DMS 273 treated with DMSO at 0.1 percent for 48 hours (cell line): ENCODE measurements around the gene PPP2R2D.

Experiments
- DNase-seq: peaks from one replicate; lab custom pipeline; 2025; lab: John Stamatoyannopoulos, UW

The PPP2R2D gene

DNA sequence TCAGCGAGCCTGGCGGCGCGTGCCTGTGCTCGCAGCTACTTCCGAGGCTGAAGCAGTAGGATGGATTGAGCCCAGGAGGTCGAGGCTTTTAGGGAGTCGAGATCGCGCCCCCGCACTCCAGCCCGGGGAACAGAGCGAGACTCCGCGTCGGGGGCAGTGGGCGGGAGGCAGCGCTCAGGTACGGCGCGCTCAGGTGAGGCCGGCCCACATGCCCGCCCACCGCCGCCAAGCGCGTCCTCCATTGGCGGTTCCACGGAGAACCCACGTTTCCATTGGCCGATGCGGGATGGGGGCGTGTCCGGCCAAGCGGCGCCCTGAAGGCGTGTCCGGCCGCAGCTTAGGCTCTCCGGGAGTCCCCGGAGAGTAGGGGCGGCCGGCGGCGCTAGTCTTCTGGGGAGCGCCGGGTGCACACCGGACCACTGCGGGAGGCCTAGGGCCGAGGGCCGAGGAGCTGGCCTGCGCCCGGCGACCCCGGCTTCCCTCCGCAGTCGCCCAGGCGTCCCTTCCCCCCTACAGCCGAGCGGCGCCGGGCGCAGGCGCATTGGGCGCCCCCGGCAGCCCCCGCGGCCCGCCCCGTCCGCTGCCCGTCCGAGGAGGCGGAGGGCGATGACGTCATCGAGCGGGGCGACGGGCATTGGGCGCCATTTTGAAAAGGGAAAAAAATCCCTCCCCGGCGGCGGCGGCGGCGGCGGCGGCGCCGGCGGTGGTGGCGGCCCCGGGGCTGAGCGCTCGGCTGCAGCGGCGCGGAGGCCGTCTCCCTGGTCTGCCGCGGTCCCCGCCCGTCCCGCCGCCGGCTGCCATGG lies at the start of gene PPP2R2D:
Gene PPP2R2D, plus strand, starts transcription at position 659 of the 803 bp plus-strand sequence. Its CDS starts 141 bp downstream, at position 800.
- DNase-seq: peak; percentile 50

DNA sequence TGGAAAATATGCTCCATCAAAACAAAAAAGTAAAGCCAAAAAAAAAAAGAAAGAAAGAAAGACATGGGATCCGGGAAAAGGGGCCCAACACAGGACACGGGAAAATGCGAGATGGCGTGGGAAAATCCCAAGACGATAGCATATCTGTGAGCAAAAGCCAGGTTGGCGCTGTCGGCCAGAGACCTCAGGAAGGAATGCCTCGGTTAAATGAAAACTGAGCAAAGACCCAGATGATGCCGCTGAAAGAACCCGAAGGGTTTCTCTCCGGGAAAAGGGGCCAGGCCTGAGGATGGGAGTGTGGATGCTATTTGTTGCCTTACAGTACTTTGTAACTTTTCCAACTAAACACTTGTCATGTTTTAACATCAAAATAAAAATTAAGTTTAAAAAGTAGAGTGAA lies 49.5 kb upstream of the PPP2R2D start:
- no peak for DNase-seq

DNA sequence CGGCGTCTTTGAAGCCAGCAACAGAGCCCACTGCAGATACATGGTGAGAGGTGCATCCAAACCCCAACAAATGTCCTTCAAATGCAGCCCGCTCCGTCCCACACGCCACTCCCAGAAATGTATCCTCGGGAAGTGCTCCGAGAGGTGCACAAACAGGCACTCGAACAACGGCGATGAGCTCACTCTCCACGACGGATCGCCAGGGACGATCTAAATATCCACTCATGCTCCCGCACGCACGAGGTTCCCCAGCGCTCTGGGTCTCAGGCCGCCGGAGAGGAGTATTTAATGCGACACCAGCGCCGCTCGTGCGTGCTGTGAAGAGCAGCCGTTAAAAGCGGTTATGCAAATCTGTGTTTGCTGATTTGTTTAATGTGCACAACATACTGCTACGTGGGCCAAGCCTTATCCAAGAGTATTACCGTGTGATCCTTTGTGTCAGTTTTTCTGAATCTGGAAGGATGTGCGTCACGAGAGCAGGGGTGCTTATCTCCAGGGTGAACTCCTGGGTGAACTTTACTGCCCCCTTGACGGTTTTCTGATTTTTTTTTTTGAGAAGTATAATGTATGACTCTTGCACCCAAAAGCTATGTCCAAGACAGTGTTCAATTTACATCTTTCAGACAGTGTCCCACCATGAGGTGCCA lies 48.5 kb upstream of the PPP2R2D start:
- no peak for DNase-seq

DNA sequence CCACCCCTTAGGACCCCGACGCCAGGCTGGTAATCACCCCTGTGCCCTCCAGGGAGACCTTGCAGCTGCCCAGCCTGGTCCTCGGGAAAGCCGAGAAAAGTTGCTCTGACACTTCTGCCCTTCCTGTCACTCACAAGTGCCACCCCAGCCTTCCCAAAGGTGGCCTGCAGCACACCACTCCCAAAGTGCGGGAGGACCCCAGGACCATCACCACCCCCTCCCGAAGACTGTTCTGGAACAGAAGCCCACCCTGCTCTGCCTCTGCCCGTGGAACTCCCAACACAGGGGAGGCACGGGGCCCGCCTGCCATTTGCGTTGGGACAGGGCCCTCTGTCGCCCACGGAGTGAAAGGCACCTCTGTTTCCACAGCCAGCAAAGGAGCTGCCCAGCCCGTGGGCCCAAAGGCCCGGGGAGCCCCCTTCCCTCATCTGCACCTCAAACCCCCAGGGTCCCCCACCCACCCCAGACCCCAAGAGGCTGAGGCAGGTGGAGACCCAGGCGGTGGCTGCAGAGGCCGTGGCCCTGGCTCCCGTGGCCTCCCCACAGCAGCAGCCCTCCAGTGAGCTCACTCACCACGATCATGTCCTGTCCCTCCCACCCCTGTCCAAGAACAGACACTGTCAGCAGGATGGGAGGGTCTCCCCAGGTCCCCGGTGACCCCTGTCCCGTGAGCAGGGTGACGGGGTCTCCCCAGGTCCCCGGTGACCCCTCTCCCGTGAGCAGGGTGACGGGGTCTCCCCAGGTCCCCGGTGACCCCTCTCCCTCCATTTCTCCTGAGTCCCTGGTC lies 47.8 kb upstream of the PPP2R2D start:
- no peak for DNase-seq

DNA sequence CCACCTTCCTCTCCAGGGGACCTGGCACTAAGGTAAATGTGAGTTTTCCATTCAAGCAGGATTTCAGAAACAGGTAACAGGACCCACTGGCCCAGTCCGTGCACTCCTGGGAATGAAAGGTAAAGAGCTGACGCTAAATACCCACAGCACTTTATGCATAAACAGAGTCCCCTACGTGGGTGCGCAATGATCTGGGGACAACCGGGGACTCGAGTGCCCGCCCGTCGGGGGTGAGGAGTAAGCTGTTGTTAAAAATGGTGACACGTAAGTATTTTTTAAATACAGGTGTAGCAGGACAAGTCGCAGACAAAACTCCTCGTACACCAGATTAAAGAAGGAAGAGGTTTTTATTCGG lies 47.2 kb upstream of the PPP2R2D start:
- no peak for DNase-seq

DNA sequence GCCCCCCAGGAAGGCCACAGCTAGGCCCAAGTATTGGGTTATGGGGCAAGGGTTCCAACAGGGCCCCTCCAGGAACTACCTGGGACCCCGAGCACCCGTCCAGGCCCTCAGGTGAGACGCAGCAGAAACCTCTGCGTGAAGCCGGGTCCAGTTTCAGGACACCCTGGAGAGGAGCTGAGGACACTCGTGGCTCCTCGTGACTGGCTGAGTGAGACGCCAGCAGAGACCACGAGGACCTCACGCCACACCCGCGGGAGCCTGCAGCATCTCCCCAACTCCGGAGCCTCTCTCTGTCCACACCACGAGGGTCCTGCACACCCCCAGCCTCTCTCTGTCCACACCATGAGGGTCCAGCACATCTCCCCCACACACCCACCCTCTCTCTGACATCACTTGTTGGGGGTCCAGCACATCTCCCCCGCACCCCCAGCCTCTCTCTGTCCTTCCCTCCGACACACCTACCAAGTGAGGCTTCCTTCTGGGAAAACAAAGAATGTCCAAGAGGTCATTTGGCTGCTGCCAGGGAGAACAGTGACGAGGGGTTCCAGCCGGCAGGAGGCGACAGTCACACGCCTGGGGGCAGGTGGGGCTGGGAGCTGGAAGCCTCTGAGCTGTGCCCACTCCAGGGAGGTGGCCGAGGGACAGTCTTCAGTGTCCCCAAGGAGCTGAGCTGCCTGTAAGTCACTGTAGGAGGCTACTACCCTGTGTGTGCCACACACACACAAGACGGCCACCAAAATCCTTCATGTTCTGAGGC lies 46.1 kb upstream of the PPP2R2D start:
- DNase-seq: no peak

DNA sequence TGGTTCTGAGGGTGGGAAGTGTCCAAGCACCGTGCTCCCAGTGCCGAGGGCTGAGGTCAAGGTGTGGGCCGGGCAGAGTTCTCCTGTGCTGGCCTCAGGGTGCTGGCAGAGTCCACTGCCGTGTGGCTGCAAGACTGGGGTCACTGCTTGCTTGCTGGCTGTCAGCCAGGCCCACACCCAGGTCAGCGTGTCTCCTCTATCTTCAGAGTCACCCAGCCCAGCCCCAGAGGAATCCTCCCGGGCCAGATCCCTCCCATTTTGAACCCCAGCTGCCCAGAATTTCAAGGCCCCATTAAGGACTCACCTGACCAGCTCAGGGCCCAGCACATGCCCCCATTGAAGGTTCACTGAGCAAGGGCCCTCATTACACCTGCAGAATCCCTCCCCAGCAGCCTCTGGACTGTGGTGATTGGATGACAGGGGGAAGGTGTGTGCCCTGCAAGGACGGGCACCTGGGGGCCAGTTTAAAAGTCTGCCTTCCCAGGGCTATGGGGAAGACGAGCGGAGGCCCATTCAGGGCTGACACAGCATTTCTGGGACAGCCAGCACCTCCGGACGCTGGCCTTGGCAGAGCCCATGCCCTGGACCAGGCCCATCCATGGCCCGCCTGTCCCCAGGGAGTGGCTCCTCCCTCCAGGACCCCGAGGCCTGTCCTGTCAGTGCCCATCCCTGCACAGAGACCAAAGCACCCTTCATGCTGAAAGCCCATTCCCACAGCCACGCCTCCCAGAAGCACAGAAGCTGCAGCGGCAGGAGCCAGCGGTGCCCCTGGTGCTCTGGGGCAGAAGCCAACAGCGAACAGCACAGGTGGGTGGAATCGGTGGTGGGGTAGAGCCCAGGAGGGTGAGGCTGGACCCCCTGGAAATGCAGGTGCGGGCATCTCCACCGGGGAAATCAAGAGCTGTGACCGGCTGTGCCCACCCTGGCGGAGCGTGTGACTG lies 45.1 kb upstream of the PPP2R2D start:
- DNase-seq: no peak

DNA sequence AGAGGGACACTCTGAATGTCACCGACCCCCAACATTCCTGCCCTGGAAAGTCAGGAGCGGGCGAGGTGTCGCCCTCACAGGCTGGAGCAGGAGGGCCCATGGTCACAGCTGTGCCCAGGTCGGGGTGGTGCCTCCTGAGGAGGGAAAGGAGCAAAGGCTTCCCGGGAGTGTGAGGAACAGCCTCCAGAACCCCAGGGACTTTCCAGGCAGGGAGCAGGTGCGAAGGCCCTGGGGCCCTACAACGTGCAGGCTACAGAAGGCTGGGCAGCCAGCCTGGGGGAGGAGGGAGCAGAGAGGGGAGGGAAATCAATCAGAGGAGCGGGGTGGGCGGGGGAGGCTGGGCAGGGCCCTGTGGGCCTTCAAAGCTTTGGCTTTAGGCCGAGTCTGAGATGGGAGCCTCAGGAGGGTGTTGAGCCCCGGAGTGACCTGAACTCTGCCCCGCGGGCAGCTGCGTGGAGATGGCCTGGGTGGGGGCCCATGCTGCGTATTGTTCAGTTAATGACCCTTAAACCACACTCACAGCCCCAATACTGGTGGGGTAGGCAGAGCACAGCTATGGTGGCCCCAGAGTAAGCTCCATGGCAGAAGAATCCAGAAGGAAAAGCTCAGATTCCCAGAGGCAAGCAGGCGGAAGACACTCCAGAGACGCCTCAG lies 44.2 kb upstream of the PPP2R2D start:
- no peak for DNase-seq

DNA sequence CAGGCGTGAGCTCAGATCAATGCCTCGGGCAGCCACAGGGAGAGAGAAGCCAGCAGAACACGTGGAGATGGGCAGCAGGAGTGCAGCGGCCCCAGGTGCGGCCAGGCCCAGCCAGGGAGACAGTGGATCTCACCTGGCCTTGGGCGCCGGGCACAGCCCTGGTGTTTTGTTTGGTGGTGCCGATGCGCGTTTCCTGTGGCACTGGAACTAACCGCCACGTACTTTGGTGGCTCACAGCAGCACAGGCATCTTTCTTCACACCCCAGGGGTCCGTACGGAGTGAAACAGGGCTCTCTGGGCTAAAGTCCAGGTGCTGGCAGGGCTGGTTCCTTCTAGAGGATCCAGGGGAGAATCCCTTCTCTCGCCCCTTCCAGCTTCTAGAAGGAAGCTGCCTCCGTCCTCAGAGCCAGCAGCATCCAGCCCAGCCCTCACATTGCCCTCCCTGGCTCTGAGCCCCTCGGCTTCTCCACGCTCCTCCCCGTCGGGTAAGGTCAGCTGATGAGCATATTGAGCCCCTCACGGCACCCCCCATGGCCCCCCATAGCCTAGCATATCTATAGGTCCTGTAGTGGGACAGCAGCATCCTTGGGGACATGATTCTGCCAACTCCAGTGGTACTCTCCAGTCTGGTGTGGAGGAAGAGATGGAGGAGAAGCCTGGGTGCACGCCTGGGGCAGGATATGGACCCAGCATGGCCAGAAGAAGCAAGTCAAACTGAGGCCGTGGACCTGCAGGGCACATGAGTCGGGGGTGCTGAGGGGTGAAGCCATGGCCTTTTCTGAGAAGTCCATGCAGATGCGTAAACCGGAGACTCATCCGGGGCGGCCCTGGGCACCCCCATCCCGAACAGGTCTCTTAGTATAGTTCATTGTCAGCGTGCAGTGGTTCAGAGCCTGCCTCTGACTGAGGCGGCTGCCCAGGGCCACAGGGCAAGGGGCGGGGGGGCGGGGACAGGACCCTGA lies 43.4 kb upstream of the PPP2R2D start:
- DNase-seq: no peak

DNA sequence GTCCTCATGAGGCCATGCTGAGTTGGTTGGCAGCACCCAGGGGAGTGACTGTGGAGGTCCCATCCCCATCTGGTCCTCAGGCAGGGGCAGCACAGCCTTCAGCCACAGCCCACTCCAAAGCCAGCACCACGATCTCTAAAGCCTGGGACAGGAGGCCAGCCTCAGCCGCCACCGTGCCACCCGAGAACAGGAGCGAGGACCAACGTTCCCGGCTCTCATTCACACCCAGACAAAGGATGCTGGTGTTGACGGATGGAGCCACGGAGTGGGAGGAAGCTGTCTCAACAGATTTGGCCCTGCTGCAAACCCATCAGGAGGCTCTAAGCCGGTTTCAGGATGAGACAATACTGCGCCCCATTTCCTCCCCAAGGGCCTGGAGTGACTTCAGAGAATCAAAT lies 42.7 kb upstream of the PPP2R2D start:
- DNase-seq: no peak

DNA sequence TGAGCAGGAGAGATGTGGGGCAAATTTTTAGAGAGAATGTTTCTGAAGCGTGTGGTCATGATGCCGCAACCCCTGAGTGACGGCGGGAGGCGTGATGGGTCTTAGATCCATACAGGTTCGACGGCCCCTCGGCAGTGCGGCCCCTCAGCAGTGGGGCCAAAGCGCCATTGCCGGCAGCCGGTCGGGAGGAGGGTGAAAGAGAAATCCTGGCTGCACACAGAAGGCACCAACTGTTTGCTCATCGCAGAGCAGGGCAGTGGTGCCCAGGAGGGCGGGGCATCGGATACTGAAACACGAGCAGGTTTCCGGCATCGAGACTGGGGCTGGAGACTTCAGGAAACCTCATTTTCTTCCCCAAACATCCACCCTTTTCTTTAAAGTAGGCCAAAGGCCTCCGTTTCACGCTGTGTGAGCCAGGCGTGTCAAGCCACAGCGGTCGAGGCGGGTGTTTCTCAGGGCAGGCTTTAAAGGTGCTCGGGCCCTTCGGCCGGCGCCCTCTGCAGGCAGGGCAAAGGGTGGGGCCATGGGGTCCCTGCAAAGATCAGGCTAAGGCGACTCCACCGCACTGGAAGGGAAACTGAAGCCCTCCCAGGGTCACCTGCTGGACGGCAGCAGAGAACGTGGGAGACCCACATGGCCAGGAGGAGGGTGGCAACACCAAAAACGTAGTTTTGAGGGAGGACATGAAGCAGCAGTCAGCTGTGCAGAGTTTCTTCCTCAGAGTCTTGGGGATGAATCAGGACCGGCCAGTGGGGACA lies 42.0 kb upstream of the PPP2R2D start:
- DNase-seq: no peak

DNA sequence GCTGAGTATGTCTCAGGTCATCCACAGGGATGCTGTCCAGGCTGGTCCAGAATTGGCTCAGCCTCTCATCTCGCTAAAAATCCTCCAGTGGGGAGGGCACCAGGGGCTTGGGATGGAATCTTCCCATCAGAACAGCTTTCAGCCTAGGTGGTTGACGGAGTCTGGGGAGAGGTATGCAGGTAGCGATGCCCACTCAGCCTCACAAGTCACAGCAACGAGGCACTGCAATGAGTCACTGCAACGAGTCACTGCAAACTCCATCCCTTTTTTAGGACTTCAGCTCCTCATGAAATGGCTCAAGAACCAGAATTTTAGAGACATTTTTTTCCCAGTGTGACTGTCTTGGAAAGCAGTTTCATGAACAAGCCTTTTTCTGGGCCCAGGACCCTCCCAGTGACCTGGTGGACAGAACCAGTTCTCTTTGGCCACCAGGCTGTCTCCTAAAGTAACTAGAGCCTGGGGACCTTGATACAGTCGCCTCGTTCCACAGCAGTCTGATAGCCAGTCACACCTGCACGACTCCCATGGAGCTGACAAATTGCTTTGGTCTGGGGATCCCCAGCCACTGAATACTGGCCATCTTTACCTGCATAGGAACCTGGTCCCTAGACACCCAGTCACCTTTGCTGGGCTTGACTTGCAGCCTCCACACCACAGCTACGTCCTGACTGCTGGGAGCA lies 41.3 kb upstream of the PPP2R2D start:
- DNase-seq: no peak

DNA sequence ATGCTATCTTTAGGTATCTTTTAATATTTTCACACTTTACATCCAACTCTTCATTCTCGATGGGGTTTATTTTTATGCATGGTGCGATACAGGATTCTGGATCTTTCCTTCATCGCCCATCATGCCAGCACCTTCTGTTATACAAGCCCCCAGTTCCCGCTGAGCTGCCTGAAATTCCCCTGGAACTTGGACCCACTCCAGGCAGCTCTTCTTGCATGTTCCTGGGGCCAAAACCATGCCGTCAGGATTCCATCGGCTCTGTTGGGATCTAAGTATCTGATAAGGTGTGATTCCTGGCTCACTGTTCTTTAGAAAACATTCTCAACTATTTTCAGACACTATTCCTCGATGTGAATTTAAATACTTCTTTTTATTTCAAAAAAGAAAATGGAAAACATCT lies 40.5 kb upstream of the PPP2R2D start:
- no peak for DNase-seq

DNA sequence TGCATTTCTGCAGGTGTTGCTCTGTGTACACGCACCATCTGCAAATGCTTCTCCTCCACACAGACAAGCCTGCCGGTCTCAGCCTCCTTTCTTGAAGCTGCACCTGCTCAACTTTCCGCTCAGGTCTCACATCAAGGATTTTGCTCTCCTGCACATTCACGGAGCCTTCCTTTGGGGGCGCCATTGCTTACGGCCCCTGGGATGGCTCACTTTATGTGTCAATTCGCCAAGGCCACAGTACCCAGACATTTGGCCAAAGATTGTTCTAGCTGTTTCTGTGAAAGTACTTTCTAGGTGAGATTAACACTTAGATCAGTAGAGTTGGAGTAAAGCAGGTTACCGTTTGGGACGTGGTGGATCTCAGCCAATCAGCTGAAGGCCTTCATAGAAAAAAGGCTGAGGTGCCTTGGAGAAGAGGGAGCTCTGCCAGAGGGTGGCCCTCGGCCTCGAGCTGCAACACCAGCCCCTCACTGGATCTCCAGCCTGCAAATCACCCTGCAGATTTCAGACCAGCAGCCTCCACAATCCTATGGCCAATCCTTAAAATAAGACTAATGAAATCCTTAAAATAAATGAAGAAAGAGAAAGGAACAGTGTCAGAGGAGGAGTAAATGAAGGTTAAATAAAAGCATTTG lies 39.9 kb upstream of the PPP2R2D start:
- no peak for DNase-seq

DNA sequence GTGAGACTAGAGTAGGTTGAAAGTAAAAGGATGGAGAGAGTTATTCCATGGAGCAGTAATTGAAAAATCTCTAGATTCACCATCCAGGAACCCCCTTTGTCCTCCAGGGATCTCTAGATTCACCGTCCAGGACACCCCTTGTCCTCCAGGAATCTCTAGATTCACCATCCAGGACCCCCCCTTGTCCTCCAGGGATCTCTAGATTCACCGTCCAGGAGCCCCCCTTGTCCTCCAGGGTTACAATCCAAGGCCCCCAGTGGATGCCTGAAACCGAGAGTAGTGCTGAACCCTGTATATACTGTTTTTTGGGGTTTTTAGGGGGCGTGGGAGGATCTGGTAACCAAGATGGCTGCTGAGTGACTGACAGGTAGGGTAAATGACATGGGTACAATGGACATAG lies 38.3 kb upstream of the PPP2R2D start:
- no peak for DNase-seq

DNA sequence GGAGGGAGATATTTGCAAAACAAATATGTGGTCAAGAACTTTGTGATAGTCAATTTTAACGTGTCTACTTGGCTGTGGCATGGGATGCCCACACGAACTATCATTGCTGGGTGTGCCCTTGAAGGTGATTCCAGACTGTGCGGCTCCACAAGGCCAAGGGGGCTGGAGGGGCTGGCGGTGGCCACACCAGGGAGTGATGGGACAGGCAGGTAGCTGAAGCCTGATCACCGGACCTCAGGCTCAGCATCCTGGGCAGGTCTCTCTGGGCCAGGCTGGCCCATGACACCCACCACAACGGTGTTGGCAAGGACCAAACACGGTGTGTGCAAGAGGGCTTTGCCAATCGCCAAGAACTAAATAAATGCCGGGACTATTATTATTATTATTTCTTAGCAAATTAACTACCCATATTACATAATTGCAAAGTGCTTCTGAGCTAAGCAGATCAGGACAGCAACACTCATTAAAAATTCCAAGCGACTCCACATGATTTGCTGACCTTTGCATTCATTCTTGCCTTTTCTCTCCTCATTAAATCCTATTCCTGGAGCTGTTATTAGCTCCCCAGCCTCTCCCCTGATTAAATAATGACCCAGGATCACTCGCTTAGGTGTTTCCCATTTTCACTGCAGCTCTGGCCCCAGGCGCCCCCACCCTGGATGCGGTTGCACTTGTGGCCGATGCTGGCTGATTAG lies 35.4 kb upstream of the PPP2R2D start:
- DNase-seq: no peak

DNA sequence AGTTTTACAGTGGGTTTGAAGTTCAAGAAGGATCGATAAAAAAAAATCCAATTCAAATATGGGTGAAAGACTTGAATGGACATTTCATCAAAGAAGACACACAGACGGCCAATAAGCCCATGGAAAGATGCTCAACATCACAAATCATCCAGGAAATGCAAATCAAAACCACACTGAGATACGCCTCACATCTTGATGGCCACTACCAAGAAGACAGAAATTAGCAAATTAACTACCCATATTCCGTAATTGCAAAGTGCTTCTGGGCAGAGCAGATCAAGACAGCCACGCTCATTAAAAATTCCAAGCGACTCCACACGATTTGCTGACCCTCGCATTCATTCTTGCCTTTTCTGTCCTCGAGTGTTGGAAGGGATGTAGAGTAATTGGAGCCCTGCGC lies 34.1 kb upstream of the PPP2R2D start:
- DNase-seq: no peak
